Keratinocyte (primary cell): ENCODE measurements around the gene SOST. TPM values are rescaled to one million over a fixed set of nuclear protein-coding genes. Genes with fewer than 3 reads are reported as not detected.
A peak's percentile ranks its signal among the peaks of the same experiment; 100 is the strongest.

Experiments used
- DNase-seq: peaks from one replicate; pipeline ENCODE4 v3.0.0-alpha.2; 2011; ENCODE audit warnings: low read depth, missing footprints, low spot score
- FAIRE-seq: peaks from 2 replicates; lab custom pipeline; 2011; peaks lifted over from hg19 to GRCh38; lab: Jason Lieb, UNC
- H2AFZ ChIP-seq: 2 replicates; pipeline ENCODE4 v1.6.0; 2012; ENCODE audit warnings: low read length, control low read depth, inconsistent platforms; ENCODE audit not compliant: control insufficient read depth
- H3K27ac ChIP-seq: 2 replicates; pipeline ENCODE4 v1.5.1; 2011; ENCODE audit warnings: low read length; ENCODE audit not compliant: control insufficient read depth, insufficient read depth
- H3K27me3 ChIP-seq: 3 replicates; pipeline ENCODE4 v1.6.0; 2011; ENCODE audit warnings: low read length; ENCODE audit not compliant: control insufficient read depth, insufficient read depth; ENCODE audit errors: extremely low read depth
- H3K36me3 ChIP-seq, 2 experiments: 2 replicates in 1 of 2; 3 replicates in 1 of 2; pipeline ENCODE4 v1.5.1; 2011; ENCODE audit warnings: low read length in 2 of 2, mild to moderate bottlenecking in 1 of 2; ENCODE audit not compliant: control insufficient read depth in 2 of 2, insufficient read depth in 2 of 2; ENCODE audit errors: extremely low read depth in 1 of 2
- H3K4me1 ChIP-seq: 3 replicates; pipeline ENCODE4 v1.5.1; 2011; ENCODE audit warnings: low read length; ENCODE audit not compliant: control insufficient read depth, insufficient read depth; ENCODE audit errors: extremely low read depth
- H3K4me2 ChIP-seq: 3 replicates; pipeline ENCODE4 v1.6.0; 2011; ENCODE audit warnings: low read depth, low read length; ENCODE audit not compliant: control insufficient read depth, insufficient read depth; ENCODE audit errors: extremely low read depth
- H3K4me3 ChIP-seq, 3 experiments: fragments of 200-600 bp in 1 of 3; sonication (generic) in 1 of 3; 2 replicates in 2 of 3; 3 replicates in 1 of 3; pipeline ENCODE4 v1.5.1; 2011 to 2016; ENCODE audit warnings: low read length in 3 of 3, mild to moderate bottlenecking in 3 of 3, control low read depth in 2 of 3, inconsistent platforms in 1 of 3, low read depth in 1 of 3, mixed read lengths in 1 of 3, mixed run types in 1 of 3, moderate library complexity in 1 of 3; ENCODE audit not compliant: control insufficient read depth in 2 of 3, insufficient read depth in 2 of 3; ENCODE audit errors: extremely low read depth in 1 of 3
- H3K79me2 ChIP-seq: 2 replicates; pipeline ENCODE4 v1.6.0; 2012; ENCODE audit warnings: low read length; ENCODE audit not compliant: control insufficient read depth, insufficient read depth
- H3K9ac ChIP-seq: 3 replicates; pipeline ENCODE4 v1.6.0; 2011; ENCODE audit warnings: low read length; ENCODE audit not compliant: control insufficient read depth, insufficient read depth; ENCODE audit errors: extremely low read depth
- H3K9me1 ChIP-seq: 3 replicates; pipeline ENCODE4 v1.6.0; 2011; ENCODE audit warnings: low read length; ENCODE audit not compliant: control insufficient read depth, insufficient read depth; ENCODE audit errors: extremely low read depth
- H3K9me3 ChIP-seq: 2 replicates; pipeline ENCODE4 v1.5.1; 2012; ENCODE audit warnings: low read depth, low read length; ENCODE audit not compliant: control insufficient read depth
- H4K20me1 ChIP-seq: 3 replicates; pipeline ENCODE4 v1.6.0; 2011; ENCODE audit warnings: low read length; ENCODE audit not compliant: control insufficient read depth, insufficient read depth; ENCODE audit errors: extremely low read depth
- CTCF ChIP-seq, 3 experiments: IDR thresholded peaks in 1 of 3; conservative IDR thresholded peaks in 1 of 3; optimal IDR thresholded peaks in 1 of 3; 2 replicates in 2 of 3; 3 replicates in 1 of 3; pipeline versions ENCODE3 to v1.5.1; 2011; ENCODE audit warnings: low read length in 3 of 3, mild to moderate bottlenecking in 3 of 3, moderate library complexity in 2 of 3, control low read depth in 1 of 3, inconsistent platforms in 1 of 3; ENCODE audit not compliant: insufficient read depth in 2 of 3; ENCODE audit errors: extremely low read depth in 1 of 3
- EZH2 ChIP-seq: IDR thresholded peaks from one replicate; pipeline ENCODE4 v1.6.1; 2012; ENCODE audit warnings: inconsistent platforms, mild to moderate bottlenecking, low read length, moderate library complexity
- dilution Hi-C: fragments of 300-500 bp; cut with MboI; formaldehyde crosslinking; loops from one replicate; pipeline ENCODE4 v1.7.0; 2020; ENCODE audit warnings: low sequenced_read_pairs; ENCODE audit not compliant: extremely low pct_ligation_motif_present
- polyA plus RNA-seq, 5 experiments: library from polyadenylated mRNA; depleted of rRNA in 3 of 5; stranded (reverse) in 3 of 5; stranded (forward) in 1 of 5; unstranded in 1 of 5; fragments of >200 nt; gene quantifications; 1 replicate in 1 of 5; 2 replicates in 3 of 5; 3 replicates in 1 of 5; pipeline versions ENCODE4 v1.2.1 to v1.2.3, GENCODE V29; 2011 to 2012; ENCODE audit warnings: missing spikeins in 2 of 5, low read depth in 1 of 5, low replicate concordance in 1 of 5

The SOST gene
- polyA plus RNA-seq, 1 donor (not counting 4 experiments of a cell fraction or from before 2014, with no cell fraction given), result 0.04 TPM

- H3K79me2 ChIP-seq, result no peaks in the 10 kb centered on the region
- H3K4me1 ChIP-seq, result peaks cover 28% of the 10 kb centered on the region
- peak overlapping the region; percentile 68 for H3K27ac ChIP-seq
- H3K36me3 ChIP-seq, result no peaks in the 10 kb centered on the region
- H2AFZ ChIP-seq, result peak overlapping the region; percentile 89
- no peak overlapping the region for H3K9ac ChIP-seq
- H3K27me3 ChIP-seq, result no peaks in the 10 kb centered on the region
- H3K9me3 ChIP-seq, result no peaks in the 10 kb centered on the region
- H4K20me1 ChIP-seq, result no peaks in the 10 kb centered on the region
- TF ChIP-seq EZH2 (no peak), CTCF (optimal IDR thresholded peaks at IDR 0.05 in 1 of 3, IDR thresholded peaks at IDR 0.05 in 1 of 3, conservative IDR thresholded peaks at IDR 0.05 in 1 of 3; ENCODE audit: extremely low read depth in 1 of 3, insufficient read depth in 2 of 3, low read length in 3 of 3) (no peak)
- dilution Hi-C loops, result no loop called here
- H3K9me1 ChIP-seq, result no peaks in the 10 kb centered on the region
- peak overlapping the region; percentile 89 for H3K4me2 ChIP-seq
- FAIRE-seq, result no peak
- no peak for DNase-seq
- H3K4me3 ChIP-seq, result peak overlapping the region in 2 of 3 experiments; percentile 27 to 57
Observed at GRCh38 chr17:43750153-43750552, 8.4 kb downstream of the SOST start.

- no peaks in the 10 kb centered on the region for H3K9me3 ChIP-seq
- no peaks in the 10 kb centered on the region for H3K9me1 ChIP-seq
- H3K4me2 ChIP-seq, result no peak overlapping the region
- H3K27me3 ChIP-seq, result no peaks in the 10 kb centered on the region
- no peak overlapping the region for H3K27ac ChIP-seq
- no peaks in the 10 kb centered on the region for H3K79me2 ChIP-seq
- H3K9ac ChIP-seq, result no peak overlapping the region
- FAIRE-seq (no peak), DNase-seq (no peak)
- H4K20me1 ChIP-seq, result no peaks in the 10 kb centered on the region
- H3K4me1 ChIP-seq, result peaks cover 16% of the 10 kb centered on the region
- H3K36me3 ChIP-seq, result no peaks in the 10 kb centered on the region
- dilution Hi-C loops, result no loop called here
- no peak for TF ChIP-seq CTCF (optimal IDR thresholded peaks at IDR 0.05 in 1 of 3, IDR thresholded peaks at IDR 0.05 in 1 of 3, conservative IDR thresholded peaks at IDR 0.05 in 1 of 3; ENCODE audit: extremely low read depth in 1 of 3, insufficient read depth in 2 of 3, low read length in 3 of 3)
- no peak for TF ChIP-seq EZH2
- H2AFZ ChIP-seq, result no peak overlapping the region
- H3K4me3 ChIP-seq, result no peak overlapping the region
Observed at GRCh38 chr17:43745541-43745940, 13.1 kb downstream of the SOST start.
